GM21515 (cell line): Measurements from ENCODE around the gene LBX2.
A peak's percentile ranks its signal among the peaks of the same experiment; 100 is the strongest.
"Not testable (repeated sequence)": the region's sequence is repeated elsewhere in the genome, so short reads cannot be mapped to it uniquely, and the experiment has no call there.

ENCODE experiments used
- ATAC-seq: cut with Tn5 transposase; IDR thresholded peaks from one replicate; pipeline ENCODE4 v1.9.1; 2021; ENCODE audit not compliant: unreplicated experiment

Gene LBX2

DNA sequence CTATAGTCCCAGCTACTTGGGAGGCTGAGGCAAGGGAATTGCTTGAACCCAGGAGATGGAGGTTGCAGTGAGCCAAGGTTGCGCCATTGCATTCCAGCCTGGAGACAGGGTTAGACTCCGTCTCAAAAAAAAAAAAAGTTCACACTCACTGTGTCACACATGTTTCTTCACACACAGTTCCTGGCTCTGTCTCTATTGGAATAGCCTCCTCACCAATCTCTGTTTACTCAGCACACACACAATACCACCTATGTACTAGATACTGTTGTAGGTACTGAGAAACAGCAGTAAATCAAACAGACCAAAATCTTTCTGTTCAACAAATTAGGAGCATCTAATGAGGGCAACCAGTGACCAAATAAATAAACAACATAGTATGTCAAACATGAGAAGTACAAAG, 13.3 kb downstream of the LBX2 start:
- ATAC-seq, result no peak

- not testable (repeated sequence) for ATAC-seq
Observed at GRCh38 chr2:74483675-74484164, 15.7 kb downstream of the LBX2 start.

DNA sequence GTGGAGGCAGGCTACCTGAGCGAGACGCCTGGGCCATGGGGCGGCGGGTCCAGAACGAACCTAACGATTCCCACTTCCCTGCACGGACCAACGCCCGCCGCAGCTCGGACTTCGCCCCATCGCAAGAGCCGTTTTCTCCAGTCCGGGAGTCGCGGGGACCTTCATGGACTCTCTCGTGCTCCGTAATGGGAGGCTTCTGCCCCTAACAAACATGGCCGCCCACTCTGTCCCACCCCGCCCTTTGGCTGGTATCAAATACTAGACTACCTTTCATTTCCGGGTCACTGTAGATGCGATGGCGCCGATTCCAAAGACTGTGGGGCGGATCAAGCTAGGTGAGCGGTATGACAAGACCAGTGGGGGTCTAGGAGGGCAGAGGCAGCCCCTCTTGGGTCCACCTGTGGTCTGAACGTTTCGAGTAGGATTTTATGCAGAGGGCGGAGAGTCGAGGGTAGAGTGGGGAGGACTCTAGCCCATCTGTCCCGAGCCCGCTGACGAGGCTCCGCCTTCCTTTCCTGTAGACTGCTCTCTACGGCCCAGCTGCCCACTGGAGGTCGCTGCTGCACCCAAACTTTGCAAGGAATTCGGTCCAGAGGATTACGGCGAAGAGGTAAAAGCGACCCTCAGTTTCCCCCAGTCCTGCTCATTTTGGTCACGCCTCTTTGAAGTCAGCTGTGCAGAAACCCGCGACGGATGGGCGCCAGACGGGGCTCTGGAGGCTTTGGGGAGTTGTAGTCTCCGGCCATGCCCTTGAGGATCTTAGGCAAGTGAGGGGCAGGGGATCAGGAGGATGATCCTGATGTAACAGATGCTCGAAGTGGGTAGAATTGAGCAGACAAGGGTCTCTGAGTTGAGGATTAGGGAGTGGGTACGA, 16.4 kb downstream of the LBX2 start, which contains the start of the genes CCDC142 and TTC31:
CCDC142 (minus strand) TSS at position 198 of the 874 bp plus-strand sequence; CDS start at position 37, 161 bp downstream.
TTC31 (plus strand) TSS at position 281 of the 874 bp plus-strand sequence; CDS start at position 296, 15 bp downstream.
- ATAC-seq, result peak; percentile 84

GRCh38 chr2:74481961-74482800, 17.2 kb downstream of the LBX2 start:
- peak; percentile 41 for ATAC-seq

- no peak for ATAC-seq
Observed at GRCh38 chr2:74481431-74481830, 18.0 kb downstream of the LBX2 start.

DNA sequence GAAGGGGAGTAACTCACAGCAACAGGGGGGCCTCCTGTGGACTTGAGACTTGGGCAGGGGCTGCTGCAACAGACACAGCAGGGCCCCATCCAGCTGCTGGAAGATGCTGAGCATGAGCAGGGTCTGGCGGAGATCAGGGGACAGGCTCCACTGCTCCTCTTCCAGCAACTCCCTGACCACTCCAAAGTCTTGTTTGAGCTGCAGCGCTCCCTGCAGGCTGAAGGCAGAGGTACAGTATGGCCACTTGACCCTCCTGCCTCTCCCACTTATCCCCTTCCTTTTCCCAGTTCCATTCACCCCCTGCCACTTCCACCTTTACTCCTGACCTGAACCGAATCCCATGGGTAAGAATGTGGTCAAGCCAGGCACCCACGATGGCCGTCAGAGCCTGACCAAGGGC, 24.5 kb downstream of the LBX2 start:
- ATAC-seq, result no peak

GRCh38 chr2:74474481-74474880, 24.9 kb downstream of the LBX2 start:
- no peak for ATAC-seq

DNA sequence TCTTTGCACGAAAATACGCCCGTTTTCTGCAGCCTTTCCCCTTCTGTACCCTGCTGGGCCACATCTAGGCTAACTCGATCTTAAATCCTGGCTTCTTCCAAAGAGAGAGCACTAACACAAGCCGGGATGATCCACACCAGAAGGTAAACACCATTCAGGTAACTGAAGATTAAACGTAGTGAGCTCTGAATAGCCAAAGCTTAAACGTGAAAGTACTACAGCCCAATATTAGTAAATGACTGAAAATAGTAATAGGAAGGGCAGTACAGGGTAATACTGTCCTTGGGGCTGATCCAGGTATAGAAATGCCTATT, 26.5 kb downstream of the LBX2 start:
- ATAC-seq, result no peak

DNA sequence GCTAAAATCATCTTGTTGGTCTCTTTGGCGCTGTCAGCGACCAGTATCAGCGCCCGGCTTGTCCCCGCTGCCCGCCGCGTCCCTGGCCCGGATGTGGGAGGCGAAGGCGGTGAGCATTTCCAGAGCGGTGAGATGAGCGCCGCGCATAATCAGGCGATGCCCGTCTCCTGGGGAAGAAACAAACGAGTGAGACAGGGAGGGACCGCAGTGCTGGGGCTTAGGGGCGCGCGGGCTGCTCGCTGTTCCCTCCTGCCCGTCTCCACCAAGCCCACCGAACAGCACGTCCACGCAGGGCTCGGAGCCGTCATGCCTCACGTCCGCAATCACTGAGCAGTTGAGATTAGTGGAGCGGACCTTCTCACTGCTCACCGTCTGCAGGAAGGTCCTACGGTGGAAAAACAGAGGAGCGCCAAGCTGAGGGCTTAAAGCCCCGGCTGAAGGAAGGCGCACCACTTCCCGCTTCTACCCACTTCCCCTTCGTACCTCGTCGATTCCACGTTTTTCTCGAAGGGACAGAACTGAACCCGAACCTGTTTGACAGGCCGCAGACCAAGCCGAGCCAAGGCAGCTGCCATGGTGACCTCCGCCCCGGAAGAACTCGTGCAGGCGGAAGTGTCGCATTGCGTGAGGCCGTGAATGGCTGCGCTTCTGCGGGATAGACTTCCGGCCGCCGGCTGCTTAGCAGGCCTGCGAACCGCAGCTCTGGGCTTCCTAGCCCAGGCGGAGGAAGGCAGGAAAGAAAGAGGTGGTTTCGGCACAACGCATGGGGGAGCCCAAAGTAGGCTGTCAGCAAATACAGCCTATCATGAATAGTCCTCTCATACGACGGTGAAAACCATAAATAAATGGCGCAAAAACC, 27.1 kb downstream of the LBX2 start, which contains the start of gene MRPL53:
MRPL53 (minus strand) TSS at position 595 of the 859 bp plus-strand sequence; CDS start at position 575, 20 bp downstream.
- peak; percentile 84 for ATAC-seq

- ATAC-seq, result no peak
Observed at GRCh38 chr2:74471332-74472065, 27.9 kb downstream of the LBX2 start.

- not testable (repeated sequence) for ATAC-seq
Observed at GRCh38 chr2:74470742-74471141, 28.7 kb downstream of the LBX2 start.

GRCh38 chr2:74464406-74464805, 35.0 kb downstream of the LBX2 start:
- ATAC-seq, result no peak

- ATAC-seq, result no peak
Observed at GRCh38 chr2:74462786-74463105, 36.7 kb downstream of the LBX2 start.

GRCh38 chr2:74462054-74462785, 37.2 kb downstream of the LBX2 start:
- ATAC-seq, result no peak

GRCh38 chr2:74461187-74462053, 38.0 kb downstream of the LBX2 start:
- ATAC-seq, result no peak

GRCh38 chr2:74460187-74460586, 39.2 kb downstream of the LBX2 start:
- ATAC-seq, result not testable (repeated sequence)

DNA sequence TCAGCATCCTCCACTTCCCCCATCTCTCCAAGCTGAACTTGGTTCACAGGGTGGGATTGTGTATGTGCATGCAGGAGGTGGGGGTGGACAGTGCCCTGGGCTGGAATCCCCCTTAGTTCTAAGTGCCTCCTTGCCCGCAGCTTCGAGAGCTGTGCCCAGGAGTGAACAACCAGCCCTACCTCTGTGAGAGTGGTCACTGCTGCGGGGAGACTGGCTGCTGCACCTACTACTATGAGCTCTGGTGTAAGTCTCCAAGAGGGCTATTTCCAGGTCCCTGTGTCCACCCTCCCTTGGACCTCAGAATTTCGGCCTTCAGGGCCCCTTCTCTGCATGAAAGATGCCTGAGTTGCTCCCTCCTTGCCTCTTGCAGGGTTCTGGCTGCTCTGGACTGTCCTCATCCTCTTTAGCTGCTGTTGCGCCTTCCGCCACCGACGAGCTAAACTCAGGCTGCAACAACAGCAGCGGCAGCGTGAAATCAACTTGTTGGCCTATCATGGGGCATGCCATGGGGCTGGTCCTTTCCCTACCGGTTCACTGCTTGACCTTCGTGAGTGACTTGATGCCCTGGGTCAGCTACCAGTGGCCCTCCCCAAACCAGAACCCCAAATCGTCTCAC, 39.8 kb downstream of the LBX2 start:
- ATAC-seq, result not testable (repeated sequence)

- ATAC-seq, result no peak
Observed at GRCh38 chr2:74458938-74459363, 40.5 kb downstream of the LBX2 start.
